GM12878 (cell line): ENCODE measurements around the gene CNIH2. TPM values are rescaled to one million over a fixed set of nuclear protein-coding genes. Genes with fewer than 3 reads are reported as not detected.

Source experiments
- CBFB ChIP-seq: IDR thresholded peaks from 2 replicates; pipeline ENCODE4 v1.6.1; 2016; ENCODE audit warnings: antibody characterized with exemption, low read depth
- CREM ChIP-seq: IDR thresholded peaks from 2 replicates; pipeline ENCODE4 v1.6.1; 2014; ENCODE audit warnings: antibody characterized with exemption, low read depth
- GABPA ChIP-seq: IDR thresholded peaks from 2 replicates; pipeline ENCODE4 v1.6.1; 2014; ENCODE audit warnings: antibody characterized with exemption, low read depth, mild to moderate bottlenecking, inconsistent platforms
- JUNB ChIP-seq: IDR thresholded peaks from 2 replicates; pipeline ENCODE4 v1.6.1; 2016; ENCODE audit warnings: antibody characterized with exemption, mild to moderate bottlenecking
- MYB ChIP-seq: fragments of 150-350 bp; IDR thresholded peaks from 2 replicates; pipeline ENCODE4 v1.6.1; 2014; ENCODE audit warnings: mild to moderate bottlenecking, low read depth, low read length, borderline replicate concordance
- PAX5 ChIP-seq: IDR thresholded peaks from 2 replicates; pipeline ENCODE4 v1.6.1; 2011; ENCODE audit warnings: low read depth, low read length, borderline replicate concordance
- PML ChIP-seq: IDR thresholded peaks from 2 replicates; pipeline ENCODE4 v1.6.1; 2012; ENCODE audit warnings: low read length, inconsistent platforms
- POLR2A ChIP-seq: IDR thresholded peaks from 2 replicates; pipeline ENCODE4 v1.6.1; 2011; ENCODE audit warnings: low read depth, mild to moderate bottlenecking, low read length
- POLR2AphosphoS5 ChIP-seq: IDR thresholded peaks from 2 replicates; pipeline ENCODE4 v1.6.1; 2011; ENCODE audit warnings: mild to moderate bottlenecking, low read length, inconsistent platforms
- SMC3 ChIP-seq: IDR thresholded peaks from 2 replicates; pipeline ENCODE4 v1.6.1; 2011; ENCODE audit warnings: low read length, improper control_type of control experiment, borderline replicate concordance
- SREBF1 ChIP-seq: IDR thresholded peaks from 2 replicates; pipeline ENCODE4 v1.6.1; 2012; ENCODE audit warnings: mild to moderate bottlenecking, low read length
- TBL1XR1 ChIP-seq: IDR thresholded peaks from 2 replicates; pipeline ENCODE4 v1.6.1; 2012; ENCODE audit warnings: low read depth, low read length, improper control_type of control experiment
- USF1 ChIP-seq: IDR thresholded peaks from 2 replicates; pipeline ENCODE4 v1.6.1; 2011; ENCODE audit warnings: borderline replicate concordance, low read depth, mild to moderate bottlenecking, moderate library complexity, mixed read lengths, low read length; ENCODE audit not compliant: insufficient read depth; ENCODE audit errors: extremely low read length
- ZBED1 ChIP-seq: IDR thresholded peaks from 2 replicates; pipeline ENCODE4 v1.6.1; 2016; ENCODE audit warnings: borderline replicate concordance
- ZNF24 ChIP-seq: fragments of 450-650 bp; IDR thresholded peaks from 2 replicates; pipeline ENCODE4 v1.6.1; 2017; ENCODE audit warnings: antibody characterized with exemption, mild to moderate bottlenecking
- polyA plus RNA-seq, 11 experiments: library from polyadenylated mRNA; depleted of rRNA in 4 of 11; unstranded in 6 of 11; stranded (reverse) in 5 of 11; fragments of >200 nt; fragmentation: Nextera tagmentation in 4 of 11; fragmentation: Illumina TruSeq in 1 of 11; extraction: Ambion mirVana in 4 of 11; extraction: Trizol in 1 of 11; gene quantifications; 1 replicate in 1 of 11; 2 replicates in 10 of 11; pipeline versions ENCODE4 v1.2.1 to v1.2.3, GENCODE V29; 2011 to 2016; ENCODE audit warnings: inconsistent platforms in 2 of 11, missing spikeins in 2 of 11, low read depth in 1 of 11
- total RNA-seq, 4 experiments: library from RNA; depleted of rRNA in 3 of 4; stranded (reverse); fragments of >200 nt in 3 of 4; fragmentation: Illumina TruSeq in 1 of 4; extraction: Trizol in 1 of 4; gene quantifications; 2 replicates each; pipeline versions ENCODE4 v1.2.1 to v1.2.3, GENCODE V29; 2013 to 2021
- TF ChIP-seq, protein P1 (sequence below): fragments of 450-650 bp; IDR thresholded peaks from 2 replicates; pipeline ENCODE4 v1.6.1; 2017; ENCODE audit warnings: antibody characterized with exemption, mild to moderate bottlenecking, moderate library complexity
- TF ChIP-seq, protein P2 (sequence below): fragments of 450-650 bp; formaldehyde crosslinking; IDR thresholded peaks from 2 replicates; pipeline ENCODE4 v1.4.0; 2022; ENCODE audit warnings: mild to moderate bottlenecking, moderate library complexity
- TF ChIP-seq, protein P3 (sequence below): fragments of 450-650 bp; IDR thresholded peaks from 2 replicates; pipeline ENCODE4 v1.6.1; 2017; ENCODE audit warnings: mild to moderate bottlenecking, low read depth, inconsistent platforms; ENCODE audit not compliant: poor library complexity, severe bottlenecking

The CNIH2 gene
- total and polyA plus RNA-seq, 10 of the 15 experiments (the other 5 are each of a cell fraction or from before 2014, with no cell fraction given) = 0.07 to 1.3 (median 0.68) TPM; not detected in 2

- TF ChIP-seq USF1 (no peak), ZBED1 (no peak), PAX5 (0 out of 2 replicates have a peak, but pooled peaks have one; percentile 6), ZNF24 (0 out of 2 replicates have a peak, but pooled peaks have one; percentile 14), SREBF1 (no peak), JUNB (no peak), POLR2AphosphoS5 (no peak), CBFB (no peak), CREM (0 out of 2 replicates have a peak, but pooled peaks have one; percentile 3), TBL1XR1 (no peak), SMC3 (peak; percentile 91), POLR2A (peak; percentile 56; the same call in 1 of the 2 replicates), PML (no peak), MYB (no peak), GABPA (no peak)
- TF ChIP-seq, protein P1, sequence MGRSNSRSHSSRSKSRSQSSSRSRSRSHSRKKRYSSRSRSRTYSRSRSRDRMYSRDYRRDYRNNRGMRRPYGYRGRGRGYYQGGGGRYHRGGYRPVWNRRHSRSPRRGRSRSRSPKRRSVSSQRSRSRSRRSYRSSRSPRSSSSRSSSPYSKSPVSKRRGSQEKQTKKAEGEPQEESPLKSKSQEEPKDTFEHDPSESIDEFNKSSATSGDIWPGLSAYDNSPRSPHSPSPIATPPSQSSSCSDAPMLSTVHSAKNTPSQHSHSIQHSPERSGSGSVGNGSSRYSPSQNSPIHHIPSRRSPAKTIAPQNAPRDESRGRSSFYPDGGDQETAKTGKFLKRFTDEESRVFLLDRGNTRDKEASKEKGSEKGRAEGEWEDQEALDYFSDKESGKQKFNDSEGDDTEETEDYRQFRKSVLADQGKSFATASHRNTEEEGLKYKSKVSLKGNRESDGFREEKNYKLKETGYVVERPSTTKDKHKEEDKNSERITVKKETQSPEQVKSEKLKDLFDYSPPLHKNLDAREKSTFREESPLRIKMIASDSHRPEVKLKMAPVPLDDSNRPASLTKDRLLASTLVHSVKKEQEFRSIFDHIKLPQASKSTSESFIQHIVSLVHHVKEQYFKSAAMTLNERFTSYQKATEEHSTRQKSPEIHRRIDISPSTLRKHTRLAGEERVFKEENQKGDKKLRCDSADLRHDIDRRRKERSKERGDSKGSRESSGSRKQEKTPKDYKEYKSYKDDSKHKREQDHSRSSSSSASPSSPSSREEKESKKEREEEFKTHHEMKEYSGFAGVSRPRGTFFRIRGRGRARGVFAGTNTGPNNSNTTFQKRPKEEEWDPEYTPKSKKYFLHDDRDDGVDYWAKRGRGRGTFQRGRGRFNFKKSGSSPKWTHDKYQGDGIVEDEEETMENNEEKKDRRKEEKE = no peak
- TF ChIP-seq, protein P2, sequence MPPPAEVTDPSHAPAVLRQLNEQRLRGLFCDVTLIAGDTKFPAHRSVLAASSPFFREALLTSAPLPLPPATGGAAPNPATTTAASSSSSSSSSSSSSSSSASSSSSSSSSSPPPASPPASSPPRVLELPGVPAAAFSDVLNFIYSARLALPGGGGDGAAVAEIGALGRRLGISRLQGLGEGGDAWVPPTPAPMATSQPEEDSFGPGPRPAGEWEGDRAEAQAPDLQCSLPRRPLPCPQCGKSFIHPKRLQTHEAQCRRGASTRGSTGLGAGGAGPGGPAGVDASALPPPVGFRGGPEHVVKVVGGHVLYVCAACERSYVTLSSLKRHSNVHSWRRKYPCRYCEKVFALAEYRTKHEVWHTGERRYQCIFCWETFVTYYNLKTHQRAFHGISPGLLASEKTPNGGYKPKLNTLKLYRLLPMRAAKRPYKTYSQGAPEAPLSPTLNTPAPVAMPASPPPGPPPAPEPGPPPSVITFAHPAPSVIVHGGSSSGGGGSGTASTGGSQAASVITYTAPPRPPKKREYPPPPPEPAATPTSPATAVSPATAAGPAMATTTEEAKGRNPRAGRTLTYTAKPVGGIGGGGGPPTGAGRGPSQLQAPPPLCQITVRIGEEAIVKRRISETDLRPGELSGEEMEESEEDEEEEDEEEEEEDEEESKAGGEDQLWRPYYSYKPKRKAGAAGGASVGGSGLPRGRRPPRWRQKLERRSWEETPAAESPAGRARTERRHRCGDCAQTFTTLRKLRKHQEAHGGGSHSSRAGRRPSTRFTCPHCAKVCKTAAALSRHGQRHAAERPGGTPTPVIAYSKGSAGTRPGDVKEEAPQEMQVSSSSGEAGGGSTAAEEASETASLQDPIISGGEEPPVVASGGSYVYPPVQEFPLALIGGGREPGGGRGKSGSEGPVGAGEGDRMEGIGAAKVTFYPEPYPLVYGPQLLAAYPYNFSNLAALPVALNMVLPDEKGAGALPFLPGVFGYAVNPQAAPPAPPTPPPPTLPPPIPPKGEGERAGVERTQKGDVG (CRISPR knock-in tag) = no peak
- TF ChIP-seq, protein P3, sequence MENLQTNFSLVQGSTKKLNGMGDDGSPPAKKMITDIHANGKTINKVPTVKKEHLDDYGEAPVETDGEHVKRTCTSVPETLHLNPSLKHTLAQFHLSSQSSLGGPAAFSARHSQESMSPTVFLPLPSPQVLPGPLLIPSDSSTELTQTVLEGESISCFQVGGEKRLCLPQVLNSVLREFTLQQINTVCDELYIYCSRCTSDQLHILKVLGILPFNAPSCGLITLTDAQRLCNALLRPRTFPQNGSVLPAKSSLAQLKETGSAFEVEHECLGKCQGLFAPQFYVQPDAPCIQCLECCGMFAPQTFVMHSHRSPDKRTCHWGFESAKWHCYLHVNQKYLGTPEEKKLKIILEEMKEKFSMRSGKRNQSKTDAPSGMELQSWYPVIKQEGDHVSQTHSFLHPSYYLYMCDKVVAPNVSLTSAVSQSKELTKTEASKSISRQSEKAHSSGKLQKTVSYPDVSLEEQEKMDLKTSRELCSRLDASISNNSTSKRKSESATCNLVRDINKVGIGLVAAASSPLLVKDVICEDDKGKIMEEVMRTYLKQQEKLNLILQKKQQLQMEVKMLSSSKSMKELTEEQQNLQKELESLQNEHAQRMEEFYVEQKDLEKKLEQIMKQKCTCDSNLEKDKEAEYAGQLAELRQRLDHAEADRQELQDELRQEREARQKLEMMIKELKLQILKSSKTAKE = no peak
These were observed 34.1 kb downstream of the CNIH2 start (continued) for GRCh38 chr11:66311965-66312548.
